Right atrium auricular region (tissue), 2 donors: ENCODE measurements around the gene CLEC16A. TPM values are rescaled to one million over a fixed set of nuclear protein-coding genes. Genes with fewer than 3 reads are reported as not detected.

ENCODE experiments used
- DNase-seq: peaks from one replicate; pipeline ENCODE4 v3.0.0-alpha.2; 2019; ENCODE audit warnings: low spot score
- H3K27ac ChIP-seq, 2 donors: fragments of 200-600 bp; sonication (generic); 1 replicate in 1 of 2; 2 replicates in 1 of 2; pipeline ENCODE4 v1.5.1; 2016 to 2019
- H3K27me3 ChIP-seq, 2 donors: fragments of 200-600 bp; sonication (generic); one replicate each; pipeline versions ENCODE4 v1.5.1 to v1.6.0; 2017 to 2019
- H3K36me3 ChIP-seq: fragments of 200-600 bp; sonication (generic); one replicate; pipeline ENCODE4 v1.5.1; 2016
- H3K4me1 ChIP-seq, 2 donors: fragments of 200-600 bp; sonication (generic); one replicate each; pipeline versions ENCODE4 v1.5.1 to v1.6.0; 2017 to 2019
- H3K4me3 ChIP-seq, 2 donors: fragments of 200-600 bp; sonication (generic); 1 replicate in 1 of 2; 2 replicates in 1 of 2; pipeline ENCODE4 v1.5.1; 2017 to 2019; ENCODE audit warnings: mild to moderate bottlenecking in 1 of 2, moderate library complexity in 1 of 2
- H3K9me3 ChIP-seq, 2 donors: fragments of 200-600 bp; sonication (generic); one replicate each; pipeline ENCODE4 v1.5.1; 2019
- total RNA-seq, 2 donors: library from RNA; depleted of rRNA; stranded (reverse); fragments of >200 nt; gene quantifications; one replicate each; pipeline ENCODE4 v1.1.0, GENCODE V29; 2016
- TF ChIP-seq, protein P1 (sequence below), 2 donors: fragments of 200-600 bp; sonication (generic); IDR thresholded peaks; one replicate each; pipeline ENCODE4 v1.5.1; 2019; ENCODE audit warnings: antibody characterized with exemption in 2 of 2

Gene CLEC16A
- total RNA-seq, 2 donors from 2014 or later = 24.1 to 49.0 TPM

DNA sequence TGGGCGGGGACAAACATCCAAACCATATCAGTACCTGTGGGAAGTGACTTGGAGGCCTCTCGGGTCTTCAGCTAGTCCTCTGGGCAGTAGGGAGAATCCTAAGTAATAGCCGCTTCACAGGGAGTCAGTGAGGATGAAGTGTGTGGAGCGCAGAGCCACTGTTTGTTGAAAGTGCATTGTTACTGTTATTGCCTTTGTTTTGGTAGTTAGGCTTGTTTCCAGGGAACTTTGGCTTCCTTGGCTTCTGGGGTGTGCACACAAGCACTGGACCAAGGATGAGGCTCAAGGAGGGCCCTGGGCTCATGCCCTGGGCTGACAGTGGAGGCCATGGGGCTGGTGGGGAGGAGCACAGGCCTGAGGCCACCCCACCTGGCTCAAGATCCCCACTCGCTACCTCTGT is 141.6 kb downstream of the CLEC16A start:
- Histone ChIP-seq H3K27ac (no peak overlapping the region), H3K9me3 (no peaks in the 10 kb centered on the region), H3K36me3 (no peaks in the 10 kb centered on the region), H3K27me3 (no peaks in the 10 kb centered on the region), H3K4me3 (no peak overlapping the region), H3K4me1 (peaks cover 0 to 17% of the 10 kb centered on the region in 2 donors)
- TF ChIP-seq, protein P1, sequence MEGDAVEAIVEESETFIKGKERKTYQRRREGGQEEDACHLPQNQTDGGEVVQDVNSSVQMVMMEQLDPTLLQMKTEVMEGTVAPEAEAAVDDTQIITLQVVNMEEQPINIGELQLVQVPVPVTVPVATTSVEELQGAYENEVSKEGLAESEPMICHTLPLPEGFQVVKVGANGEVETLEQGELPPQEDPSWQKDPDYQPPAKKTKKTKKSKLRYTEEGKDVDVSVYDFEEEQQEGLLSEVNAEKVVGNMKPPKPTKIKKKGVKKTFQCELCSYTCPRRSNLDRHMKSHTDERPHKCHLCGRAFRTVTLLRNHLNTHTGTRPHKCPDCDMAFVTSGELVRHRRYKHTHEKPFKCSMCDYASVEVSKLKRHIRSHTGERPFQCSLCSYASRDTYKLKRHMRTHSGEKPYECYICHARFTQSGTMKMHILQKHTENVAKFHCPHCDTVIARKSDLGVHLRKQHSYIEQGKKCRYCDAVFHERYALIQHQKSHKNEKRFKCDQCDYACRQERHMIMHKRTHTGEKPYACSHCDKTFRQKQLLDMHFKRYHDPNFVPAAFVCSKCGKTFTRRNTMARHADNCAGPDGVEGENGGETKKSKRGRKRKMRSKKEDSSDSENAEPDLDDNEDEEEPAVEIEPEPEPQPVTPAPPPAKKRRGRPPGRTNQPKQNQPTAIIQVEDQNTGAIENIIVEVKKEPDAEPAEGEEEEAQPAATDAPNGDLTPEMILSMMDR (IDR thresholded peaks at IDR 0.05) = no peak
- no peak for DNase-seq

DNA sequence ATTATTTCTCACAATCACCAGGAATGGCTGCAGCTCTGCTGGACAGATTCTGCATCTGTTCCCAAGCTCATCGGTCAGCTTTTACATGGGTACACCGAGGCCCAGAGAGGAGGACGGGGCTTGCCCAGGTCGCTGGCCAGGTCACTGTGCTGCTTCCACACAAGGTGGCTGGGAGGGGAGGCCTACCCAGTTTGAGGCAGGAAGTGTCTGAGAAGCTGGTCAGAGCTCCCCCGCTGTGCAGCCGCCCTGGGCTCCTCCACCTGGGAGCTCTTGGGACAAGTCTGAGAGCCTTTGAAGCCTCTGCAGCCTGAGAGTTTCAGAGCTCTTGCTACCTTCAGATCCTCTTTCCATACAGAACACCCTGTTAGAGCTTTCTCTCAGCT is 143.3 kb downstream of the CLEC16A start:
- peaks cover 6% of the 10 kb centered on the region for H3K36me3 ChIP-seq
- TF ChIP-seq, protein P1 (IDR thresholded peaks at IDR 0.05) = no peak
- DNase-seq = no peak
- H3K27ac ChIP-seq = no peak overlapping the region
- H3K9me3 ChIP-seq = no peaks in the 10 kb centered on the region
- H3K4me1 ChIP-seq = peaks cover 0 to 24% of the 10 kb centered on the region in 2 donors
- no peak overlapping the region for H3K4me3 ChIP-seq
- H3K27me3 ChIP-seq = no peaks in the 10 kb centered on the region

DNA sequence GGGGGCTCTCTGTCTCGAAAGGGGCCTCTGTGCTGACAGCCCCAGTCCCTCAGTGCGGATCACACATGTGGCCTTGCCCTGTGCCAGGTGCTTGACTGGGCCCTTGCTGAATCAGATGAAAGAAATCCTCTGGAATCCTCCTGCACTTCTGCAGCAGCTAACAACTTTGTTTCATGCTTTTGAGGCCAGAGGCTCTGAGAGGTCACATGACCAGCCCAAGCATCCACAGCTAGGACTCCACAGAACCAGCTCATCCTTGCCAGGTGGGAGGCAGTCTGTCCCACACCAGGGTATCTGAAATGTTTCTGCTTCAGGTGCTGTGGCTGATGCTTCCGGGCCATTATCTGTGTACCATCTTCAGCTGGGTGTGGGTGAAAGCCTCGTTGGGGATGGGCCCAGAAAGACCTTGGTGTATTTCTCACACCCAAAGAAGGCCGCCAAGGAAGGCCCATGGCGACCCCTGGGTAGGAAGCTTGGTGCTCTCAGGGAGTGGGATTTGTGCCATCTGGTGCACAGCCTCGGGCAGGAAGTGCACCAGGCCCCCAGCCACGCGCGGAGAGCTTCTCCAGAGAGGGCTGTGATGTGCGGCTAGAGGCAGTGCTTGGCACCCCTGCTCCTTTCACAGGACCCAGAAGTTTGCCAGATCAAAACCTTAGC is 143.8 kb downstream of the CLEC16A start:
- Histone ChIP-seq H3K4me1 (peaks cover 0 to 24% of the 10 kb centered on the region in 2 donors), H3K36me3 (peaks cover 8% of the 10 kb centered on the region), H3K27ac (no peak overlapping the region), H3K27me3 (no peaks in the 10 kb centered on the region), H3K4me3 (no peak overlapping the region), H3K9me3 (no peaks in the 10 kb centered on the region)
- TF ChIP-seq, protein P1 (IDR thresholded peaks at IDR 0.05) = no peak
- no peak for DNase-seq

DNA sequence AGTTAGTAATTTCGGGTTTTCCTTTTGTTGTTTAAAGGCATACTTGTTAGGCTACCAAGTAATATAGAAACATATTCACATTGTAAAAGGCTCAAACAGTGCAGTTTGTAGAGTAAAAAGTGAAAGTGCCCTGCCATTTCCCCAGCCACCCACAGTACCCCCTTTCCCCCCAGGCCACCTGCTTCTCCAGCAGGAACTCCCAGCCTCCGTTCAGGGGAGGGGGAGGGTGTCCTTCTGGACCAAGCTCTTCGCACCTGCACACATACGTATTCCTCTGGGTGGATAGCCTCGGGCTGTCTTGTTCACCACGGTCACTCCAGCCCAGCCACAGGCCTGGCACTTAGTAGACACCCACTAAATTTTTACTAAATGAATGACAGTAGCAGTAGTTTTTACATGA is 144.5 kb downstream of the CLEC16A start:
- Histone ChIP-seq H3K4me1 (peaks cover 0 to 24% of the 10 kb centered on the region in 2 donors), H3K27ac (no peak overlapping the region), H3K27me3 (no peaks in the 10 kb centered on the region), H3K9me3 (no peaks in the 10 kb centered on the region), H3K4me3 (no peak overlapping the region), H3K36me3 (peaks cover 8% of the 10 kb centered on the region)
- TF ChIP-seq, protein P1 (IDR thresholded peaks at IDR 0.05) = no peak
- DNase-seq = no peak

DNA sequence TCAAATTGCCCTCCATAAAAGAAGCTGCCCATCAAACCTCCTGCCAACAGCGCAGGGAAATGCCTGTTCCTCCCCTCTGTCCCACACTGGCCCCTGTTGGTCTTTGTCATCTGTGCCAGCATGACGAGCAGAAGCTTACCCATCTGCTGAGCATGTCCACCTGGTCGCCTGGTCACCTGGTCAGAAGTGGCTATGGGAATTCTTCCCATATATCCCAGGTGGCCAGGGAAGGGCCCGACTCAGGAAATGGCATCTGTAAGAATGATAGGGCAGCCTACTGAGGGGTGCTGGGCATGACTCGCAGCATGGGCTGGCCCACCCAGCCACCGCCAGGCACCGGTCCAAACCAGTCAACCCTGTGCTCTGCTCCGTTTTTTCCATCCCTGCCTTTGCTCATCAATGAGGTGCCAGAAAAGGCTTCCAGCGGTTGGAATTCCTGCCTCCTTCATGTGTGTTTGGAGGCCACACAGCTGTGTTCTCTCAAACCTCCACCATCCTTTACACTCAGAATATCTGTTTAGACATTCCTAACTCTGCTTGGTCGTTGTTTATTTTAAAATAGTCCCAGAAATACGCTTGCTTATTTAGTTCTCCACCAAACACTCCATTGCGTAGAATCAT is 145.2 kb downstream of the CLEC16A start:
- TF ChIP-seq, protein P1 (IDR thresholded peaks at IDR 0.05) = no peak
- Histone ChIP-seq H3K4me3 (no peak overlapping the region), H3K27me3 (no peaks in the 10 kb centered on the region), H3K36me3 (peaks cover 8% of the 10 kb centered on the region), H3K27ac (no peak overlapping the region), H3K4me1 (peaks cover 0 to 17% of the 10 kb centered on the region in 2 donors), H3K9me3 (no peaks in the 10 kb centered on the region)
- DNase-seq = no peak
